Stimulated activated CD4-positive, alpha-beta T cell treated with anti-CD3 and anti-CD28 coated beads, TNF-alpha, amount 100 ng/mL, for 1 hour (primary cell): ENCODE measurements around the gene DCLK1.

Experiments
- DNase-seq, 3 donors: peaks; one replicate each; pipeline ENCODE4 v3.0.0-alpha.2; 2020; ENCODE audit warnings: low read depth in 3 of 3, low spot score in 1 of 3

DCLK1 gene

GRCh38 chr13:35954207-35954560 is 177.0 kb downstream of the DCLK1 start:
- DNase-seq: no peak

DNA sequence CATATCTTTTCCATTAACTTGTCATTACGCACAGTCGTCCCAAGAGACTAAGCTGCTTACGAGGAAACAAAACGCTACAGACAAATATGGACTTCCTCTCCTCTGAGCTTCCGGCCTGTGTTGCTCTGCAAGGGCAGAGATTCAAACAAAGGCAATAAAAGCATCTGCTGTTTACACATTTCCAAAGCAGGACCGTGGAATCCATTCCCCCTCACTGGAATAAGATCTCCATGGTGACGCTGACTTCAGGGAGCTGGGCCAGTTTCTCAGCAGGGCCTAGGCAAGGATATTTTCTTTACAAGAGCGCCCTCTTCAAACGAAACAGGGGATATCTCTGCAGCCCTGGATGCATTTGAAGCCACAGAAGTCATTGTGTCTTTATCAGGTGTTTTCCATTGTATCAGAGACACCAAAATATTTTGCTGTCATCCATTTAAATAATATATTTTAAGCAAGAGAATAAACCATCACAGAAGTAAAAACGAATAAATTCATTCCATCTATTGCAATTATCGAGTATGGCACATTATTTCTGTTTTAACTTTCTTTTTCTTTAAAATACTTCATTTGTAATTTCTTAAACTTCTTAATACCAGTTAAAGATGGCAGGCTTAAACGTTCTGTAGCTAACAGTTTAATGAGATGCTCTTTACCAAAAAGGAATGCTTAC is 177.5 kb downstream of the DCLK1 start:
- no peak for DNase-seq

GRCh38 chr13:35947315-35947714 is 183.9 kb downstream of the DCLK1 start:
- DNase-seq: no peak

- DNase-seq: no peak
These were observed 185.8 kb downstream of the DCLK1 start for GRCh38 chr13:35945368-35945767.

GRCh38 chr13:35941374-35941773 is 189.8 kb downstream of the DCLK1 start:
- no peak for DNase-seq

DNA sequence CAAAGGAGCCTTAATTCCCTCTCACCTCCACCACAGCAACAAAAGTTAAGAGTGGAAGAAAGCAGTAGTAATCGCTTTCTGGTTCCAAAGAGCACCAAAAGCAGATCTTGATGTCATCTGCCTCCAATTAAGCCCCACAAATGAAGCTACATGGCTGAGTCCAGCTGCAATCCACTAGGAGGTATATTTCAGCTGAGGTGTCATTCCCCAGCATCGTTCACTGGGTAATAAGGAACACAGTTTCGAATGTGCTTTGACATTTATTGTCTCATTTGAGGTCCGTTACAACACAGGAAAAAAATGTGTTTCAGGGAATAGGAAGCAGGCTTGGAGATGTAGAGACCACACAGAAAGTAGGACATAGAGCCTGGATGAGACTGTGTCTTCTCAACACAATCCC is 190.4 kb downstream of the DCLK1 start:
- DNase-seq: no peak

- no peak for DNase-seq
These were observed 194.8 kb downstream of the DCLK1 start for GRCh38 chr13:35936246-35936978.

GRCh38 chr13:35930665-35931631 is 200.2 kb downstream of the DCLK1 start:
- DNase-seq: no peak

DNA sequence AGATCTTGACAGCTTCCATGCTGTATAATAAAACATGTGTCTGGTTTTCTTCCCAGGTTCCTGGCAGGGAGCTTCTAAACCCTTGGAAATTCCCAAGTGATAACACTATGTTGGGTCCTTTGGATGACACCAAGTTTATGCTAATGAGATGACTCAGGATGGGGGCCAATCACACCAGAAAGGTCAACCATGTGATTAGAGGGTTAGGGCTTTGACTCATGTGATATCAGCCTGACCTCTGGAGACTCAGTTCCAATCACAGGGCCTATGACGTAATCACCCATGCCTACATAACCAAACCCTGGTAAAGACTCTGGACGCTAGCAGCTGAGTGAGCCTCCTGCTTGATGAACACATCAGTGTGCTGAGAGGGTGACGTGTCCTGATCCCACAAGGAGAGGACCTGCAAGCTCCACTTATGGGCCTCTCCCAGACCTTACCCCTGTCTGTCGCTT is 203.6 kb downstream of the DCLK1 start:
- no peak for DNase-seq

DNA sequence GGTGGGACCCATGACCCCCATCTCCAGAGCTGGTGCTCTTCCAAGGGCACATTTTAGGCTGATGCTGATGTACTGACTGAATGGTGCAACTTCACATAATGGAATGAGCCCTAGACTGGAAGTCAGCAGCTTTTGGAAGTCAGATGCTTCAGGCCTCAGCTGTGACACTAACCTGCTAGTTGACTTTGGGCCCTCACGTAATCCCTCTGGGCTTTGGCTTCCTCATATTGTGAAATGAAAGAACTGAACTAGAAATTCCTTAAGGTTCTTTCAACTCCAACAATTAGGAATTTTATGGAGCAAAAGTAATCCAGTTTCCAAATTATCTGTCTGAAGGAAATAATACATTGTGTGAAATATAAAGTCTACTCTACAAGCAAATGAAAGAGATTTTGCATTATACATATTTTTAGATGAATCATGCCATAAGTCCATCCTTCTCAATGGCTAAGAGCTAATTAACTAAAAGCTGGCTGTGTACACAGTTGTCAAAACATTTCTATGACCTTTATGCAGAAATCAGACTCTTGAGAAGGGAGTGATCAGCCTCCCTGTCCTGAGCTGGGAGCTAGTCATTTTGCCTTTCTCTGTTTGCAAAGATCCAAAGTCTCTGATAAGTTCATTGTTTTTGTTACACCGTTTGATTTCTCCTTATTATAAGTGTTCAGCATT is 204.2 kb downstream of the DCLK1 start:
- DNase-seq: no peak

- no peak for DNase-seq
These were observed 205.5 kb downstream of the DCLK1 start for GRCh38 chr13:35925669-35926068.

DNA sequence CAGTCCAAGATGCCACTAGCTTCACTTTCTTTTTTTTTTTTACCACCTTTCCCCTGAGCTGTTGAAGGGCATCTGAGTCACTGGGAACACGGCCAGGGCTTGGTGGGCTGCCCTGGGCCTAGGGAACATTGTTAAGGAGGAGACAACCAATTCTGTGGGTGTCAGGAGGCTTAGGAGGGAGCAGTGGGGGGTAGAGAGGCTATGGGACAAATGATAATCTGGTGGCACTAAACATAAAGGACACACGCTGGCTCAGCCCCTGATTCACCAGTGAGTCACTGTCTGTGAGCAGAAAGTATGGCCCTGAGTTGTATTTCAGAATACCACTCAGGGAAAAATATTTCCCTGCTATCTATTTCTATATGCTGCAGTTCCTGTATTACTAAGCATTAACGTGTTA is 207.8 kb downstream of the DCLK1 start:
- no peak for DNase-seq

DNA sequence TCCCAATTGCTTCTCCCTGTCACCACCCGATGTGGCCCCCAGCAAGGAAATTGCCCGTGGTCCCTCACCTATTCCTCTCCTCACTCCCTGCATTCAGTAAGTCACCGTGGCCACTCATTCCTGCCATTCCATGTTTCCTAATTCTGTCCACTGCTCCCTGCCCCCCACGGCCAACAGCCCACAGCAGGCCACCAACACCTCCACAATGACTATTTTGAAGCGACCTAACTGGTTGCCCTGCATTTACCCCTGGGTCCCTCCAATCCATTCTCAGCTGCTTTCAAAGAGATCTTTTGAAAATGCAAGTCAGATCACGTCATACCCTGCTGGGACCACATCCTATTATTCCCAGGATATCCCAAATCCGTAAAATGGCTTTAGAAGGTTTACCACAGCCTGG is 210.4 kb downstream of the DCLK1 start:
- no peak for DNase-seq

- no peak for DNase-seq
These were observed 213.1 kb downstream of the DCLK1 start for GRCh38 chr13:35917942-35918645.

DNA sequence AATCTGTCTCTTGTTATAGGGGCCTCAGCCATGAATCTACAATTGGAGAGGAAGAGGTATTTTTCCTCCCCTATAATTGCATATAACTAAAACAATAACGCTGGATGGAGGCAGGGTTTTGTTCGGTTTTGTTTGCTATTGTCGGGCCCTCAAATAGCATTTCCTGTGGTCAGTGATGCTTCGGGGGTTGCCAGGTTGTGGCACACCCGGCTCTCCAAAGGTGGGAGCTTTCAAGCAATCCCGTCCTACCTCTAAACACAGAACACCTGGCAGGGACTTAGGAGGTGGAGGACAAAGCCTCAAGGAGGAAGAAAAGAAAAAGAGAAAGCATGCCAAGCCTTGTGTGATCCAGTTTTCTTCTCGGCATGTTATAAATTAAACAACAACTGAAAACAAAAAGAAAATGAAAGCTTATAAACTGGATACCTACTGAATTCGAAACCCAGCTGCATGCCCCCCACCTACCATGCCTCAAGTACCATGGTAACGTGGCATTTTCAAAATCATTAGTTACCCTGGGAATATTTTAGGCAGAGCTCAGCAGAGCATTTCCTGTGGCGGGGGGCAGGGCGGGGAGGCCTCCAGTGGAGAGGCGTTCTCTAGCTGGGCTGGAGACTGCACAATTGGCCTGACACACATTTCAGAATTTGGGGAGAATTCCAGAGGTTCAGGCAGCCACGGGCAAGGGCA is 213.8 kb downstream of the DCLK1 start:
- no peak for DNase-seq

GRCh38 chr13:35916146-35916545 is 215.0 kb downstream of the DCLK1 start:
- DNase-seq: no peak

GRCh38 chr13:35914662-35915061 is 216.5 kb downstream of the DCLK1 start:
- no peak for DNase-seq

DNA sequence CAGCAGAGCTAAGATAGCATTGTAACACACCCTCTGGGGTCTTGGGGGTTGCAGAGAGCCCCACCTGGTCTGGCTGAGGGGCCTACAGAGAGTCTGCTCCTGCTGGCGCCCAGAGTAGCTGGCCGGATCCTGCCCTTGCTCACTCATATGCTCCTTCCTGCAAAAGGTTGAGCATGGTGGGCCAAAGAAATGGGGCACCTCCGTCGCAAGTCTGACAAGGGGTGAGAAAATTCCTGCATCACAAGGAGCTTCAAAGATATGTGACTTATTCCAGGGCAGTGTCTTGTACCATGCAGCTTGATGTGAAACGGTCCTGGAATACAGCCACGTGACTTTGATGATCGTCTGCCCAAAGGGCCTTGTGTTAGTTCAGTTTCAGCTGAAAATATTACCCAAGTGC is 218.3 kb downstream of the DCLK1 start:
- no peak for DNase-seq

GRCh38 chr13:35909837-35910540 is 221.2 kb downstream of the DCLK1 start:
- no peak for DNase-seq
